ENCODE results near the gene RNASET2. TPM values are rescaled to one million over a fixed set of nuclear protein-coding genes. Genes with fewer than 3 reads are reported as not detected.

Gene RNASET2
- polyA plus RNA-seq, 3 donors from 2014 or later = 107 to 171 (median 131) TPM

GRCh38 chr6:166936079-166936787 lies 20.1 kb downstream of the RNASET2 start:
- Mint-ChIP-seq H3K4me1 (peaks cover 2 to 7% of the 10 kb centered on the region in 2 donors), H3K27me3 (ENCODE audit: low read depth in 3 of 3) (peaks cover 0 to 2% (median 1%) of the 10 kb centered on the region in 3 donors), H3K9me3 (no peaks in the 10 kb centered on the region), H3K27ac (no peak overlapping the region), H3K36me3 (peaks cover 20 to 44% (median 32%) of the 10 kb centered on the region in 3 donors), H3K4me3 (no peak overlapping the region)
- no peak for DNase-seq

DNA sequence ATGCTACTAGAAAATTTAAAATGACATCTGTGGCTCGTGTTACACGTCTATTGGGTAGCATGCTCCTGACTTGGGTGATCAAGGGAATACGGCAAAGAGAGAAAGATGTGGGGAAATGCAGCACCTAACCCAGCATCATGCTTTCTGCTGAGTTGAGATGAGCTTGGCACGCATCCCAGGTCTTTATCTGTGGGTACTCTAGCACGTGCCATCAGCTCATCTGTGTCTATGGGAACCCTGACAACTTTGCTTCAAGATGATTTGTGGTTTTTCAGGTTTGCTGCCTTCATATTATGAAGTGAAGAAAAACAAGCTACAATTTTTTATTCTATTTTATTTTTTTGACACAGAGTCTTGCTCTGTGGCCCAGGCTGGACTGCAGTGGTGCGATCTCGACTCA lies 21.0 kb downstream of the RNASET2 start:
- H3K36me3 Mint-ChIP-seq = peaks cover 18 to 44% (median 28%) of the 10 kb centered on the region in 3 donors
- no peak for DNase-seq
- no peaks in the 10 kb centered on the region for H3K9me3 Mint-ChIP-seq
- no peak overlapping the region for H3K27ac Mint-ChIP-seq
- H3K27me3 Mint-ChIP-seq (ENCODE audit: low read depth in 3 of 3) = peaks cover 0 to 2% (median 1%) of the 10 kb centered on the region in 3 donors
- peaks cover 0 to 16% of the 10 kb centered on the region in 2 donors for H3K4me1 Mint-ChIP-seq
- no peak overlapping the region for H3K4me3 Mint-ChIP-seq

GRCh38 chr6:166934174-166934573 lies 22.2 kb downstream of the RNASET2 start:
- no peak overlapping the region for H3K27ac Mint-ChIP-seq
- H3K4me1 Mint-ChIP-seq = peaks cover 0 to 21% of the 10 kb centered on the region in 2 donors
- H3K36me3 Mint-ChIP-seq = peaks cover 11 to 47% (median 21%) of the 10 kb centered on the region in 3 donors

GRCh38 chr6:166933396-166933795 lies 23.0 kb downstream of the RNASET2 start:
- H3K9me3 Mint-ChIP-seq = no peaks in the 10 kb centered on the region
- peaks cover 0 to 2% (median 1%) of the 10 kb centered on the region in 3 donors for H3K27me3 Mint-ChIP-seq (ENCODE audit: low read depth in 3 of 3)
- no peak for DNase-seq
- peaks cover 13 to 47% (median 22%) of the 10 kb centered on the region in 3 donors for H3K36me3 Mint-ChIP-seq
- no peak overlapping the region for H3K27ac Mint-ChIP-seq
- H3K4me1 Mint-ChIP-seq = peaks cover 0 to 22% of the 10 kb centered on the region in 2 donors
- no peak overlapping the region for H3K4me3 Mint-ChIP-seq

More at GRCh38 chr6:166934174-166934573, 22.2 kb downstream of the RNASET2 start:
- Mint-ChIP-seq H3K9me3 (no peaks in the 10 kb centered on the region), H3K27me3 (ENCODE audit: low read depth in 3 of 3) (peaks cover 0 to 2% (median 1%) of the 10 kb centered on the region in 3 donors), H3K4me3 (no peak overlapping the region)
- no peak for DNase-seq

GRCh38 chr6:166932616-166933015 lies 23.7 kb downstream of the RNASET2 start:
- H3K36me3 Mint-ChIP-seq = peaks cover 9 to 45% (median 22%) of the 10 kb centered on the region in 3 donors
- no peaks in the 10 kb centered on the region for H3K9me3 Mint-ChIP-seq
- no peak overlapping the region for H3K4me3 Mint-ChIP-seq
- H3K4me1 Mint-ChIP-seq = peaks cover 0 to 29% of the 10 kb centered on the region in 2 donors
- no peak for DNase-seq
- peaks cover 0 to 2% (median 1%) of the 10 kb centered on the region in 3 donors for H3K27me3 Mint-ChIP-seq (ENCODE audit: low read depth in 3 of 3)
- H3K27ac Mint-ChIP-seq = no peak overlapping the region

GRCh38 chr6:166932116-166932515 lies 24.2 kb downstream of the RNASET2 start:
- H3K36me3 Mint-ChIP-seq = peaks cover 5 to 45% (median 20%) of the 10 kb centered on the region in 3 donors
- H3K9me3 Mint-ChIP-seq = no peaks in the 10 kb centered on the region
- peaks cover 0 to 34% of the 10 kb centered on the region in 2 donors for H3K4me1 Mint-ChIP-seq
- H3K27ac Mint-ChIP-seq = peak overlapping the region in 1 of 6 donors; percentile 77
- no peak overlapping the region for H3K4me3 Mint-ChIP-seq
- peaks cover 0 to 2% (median 1%) of the 10 kb centered on the region in 3 donors for H3K27me3 Mint-ChIP-seq (ENCODE audit: low read depth in 3 of 3)
- DNase-seq = no peak

DNA sequence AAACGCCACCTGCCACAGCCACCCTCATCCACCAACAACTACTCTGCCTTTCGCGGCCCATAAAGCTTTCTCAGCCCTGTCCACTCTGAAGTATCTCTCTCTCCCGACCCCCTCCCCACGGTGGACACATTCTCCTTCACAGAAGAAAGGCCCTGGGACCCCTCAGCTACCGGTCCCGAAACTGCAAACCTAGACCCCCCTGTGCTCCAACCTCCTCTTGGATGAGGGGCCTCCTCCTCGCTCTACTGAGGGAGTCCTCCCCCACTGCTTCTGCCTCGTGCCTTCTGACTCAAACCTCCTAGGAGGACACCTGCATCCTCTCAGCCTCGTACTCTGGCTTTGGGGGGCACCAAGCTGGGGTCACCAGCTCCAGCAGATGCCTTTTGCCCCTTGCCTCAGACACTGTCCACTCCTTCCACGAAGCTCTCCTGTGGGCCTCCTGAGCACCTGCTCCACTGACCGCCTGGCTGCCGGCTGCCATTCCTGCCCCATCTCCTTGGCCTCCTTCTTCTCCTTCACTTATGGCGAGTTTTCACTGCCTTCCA lies 24.9 kb downstream of the RNASET2 start:
- Mint-ChIP-seq H3K27ac (peak overlapping the region in 2 of 6 donors; percentile 26 to 77), H3K4me3 (no peak overlapping the region), H3K9me3 (no peaks in the 10 kb centered on the region), H3K27me3 (ENCODE audit: low read depth in 3 of 3) (peaks cover 0 to 2% (median 1%) of the 10 kb centered on the region in 3 donors), H3K4me1 (peaks cover 0 to 35% of the 10 kb centered on the region in 2 donors), H3K36me3 (peaks cover 5 to 48% (median 20%) of the 10 kb centered on the region in 3 donors)
- DNase-seq = no peak

DNA sequence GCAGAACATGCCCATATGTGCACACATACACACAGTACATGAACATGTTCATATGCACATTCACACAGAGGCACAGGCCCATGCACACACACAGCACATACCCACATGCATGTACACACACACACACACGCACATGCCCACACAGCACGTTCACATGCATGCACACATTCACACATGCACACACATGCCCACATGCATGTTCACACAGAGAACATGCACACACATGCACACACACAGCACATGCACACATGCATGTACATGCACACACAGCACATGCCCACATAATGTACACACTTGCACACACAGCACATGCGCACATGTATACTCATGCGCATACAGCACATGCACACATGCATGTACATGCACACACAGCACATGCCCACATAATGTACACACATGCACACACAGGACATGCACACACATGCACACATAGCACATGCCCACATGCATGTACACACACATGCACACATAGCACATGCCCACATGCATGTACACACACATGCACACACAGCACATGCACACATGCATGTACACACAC lies 25.9 kb downstream of the RNASET2 start:
- Mint-ChIP-seq H3K9me3 (no peaks in the 10 kb centered on the region), H3K27ac (peak overlapping the region in 4 of 6 donors; percentile 12 to 75 (median 13)), H3K36me3 (peaks cover 5 to 43% (median 19%) of the 10 kb centered on the region in 3 donors), H3K27me3 (ENCODE audit: low read depth in 3 of 3) (peaks cover 0 to 2% (median 0%) of the 10 kb centered on the region in 3 donors), H3K4me3 (no peak overlapping the region), H3K4me1 (peaks cover 0 to 35% of the 10 kb centered on the region in 2 donors)
- DNase-seq = no peak

DNA sequence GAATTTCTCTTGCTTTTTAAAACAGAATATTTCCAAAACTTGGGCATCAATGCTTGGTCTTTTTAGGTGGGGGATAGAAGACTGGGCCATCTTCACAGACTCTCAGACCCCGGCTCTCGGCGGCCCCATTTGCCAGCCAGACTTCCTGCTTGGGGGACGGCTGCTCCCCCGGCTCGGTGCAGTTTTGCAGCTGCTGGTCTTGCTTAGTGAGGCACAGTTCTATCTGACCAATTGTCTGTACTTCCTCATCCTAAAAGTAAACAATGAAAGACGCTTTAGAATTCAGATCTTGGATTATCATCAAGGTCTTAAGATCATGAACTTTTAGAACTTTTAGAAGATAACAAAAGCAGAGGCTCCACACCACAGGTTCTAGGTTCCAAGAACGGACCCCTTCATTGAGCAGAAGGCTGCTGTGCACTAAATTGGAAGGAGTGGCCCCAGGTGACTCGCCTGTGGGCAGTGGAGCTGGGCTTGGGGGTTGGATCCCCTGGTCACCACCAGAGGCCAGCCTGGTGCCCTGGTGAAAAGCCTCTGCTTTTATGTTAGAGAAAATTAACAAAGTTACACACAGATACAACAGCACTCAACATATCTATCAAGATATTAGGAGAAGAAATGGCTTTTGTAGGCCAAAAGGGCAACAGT lies 26.7 kb downstream of the RNASET2 start:
- no peak overlapping the region for H3K4me3 Mint-ChIP-seq

DNA sequence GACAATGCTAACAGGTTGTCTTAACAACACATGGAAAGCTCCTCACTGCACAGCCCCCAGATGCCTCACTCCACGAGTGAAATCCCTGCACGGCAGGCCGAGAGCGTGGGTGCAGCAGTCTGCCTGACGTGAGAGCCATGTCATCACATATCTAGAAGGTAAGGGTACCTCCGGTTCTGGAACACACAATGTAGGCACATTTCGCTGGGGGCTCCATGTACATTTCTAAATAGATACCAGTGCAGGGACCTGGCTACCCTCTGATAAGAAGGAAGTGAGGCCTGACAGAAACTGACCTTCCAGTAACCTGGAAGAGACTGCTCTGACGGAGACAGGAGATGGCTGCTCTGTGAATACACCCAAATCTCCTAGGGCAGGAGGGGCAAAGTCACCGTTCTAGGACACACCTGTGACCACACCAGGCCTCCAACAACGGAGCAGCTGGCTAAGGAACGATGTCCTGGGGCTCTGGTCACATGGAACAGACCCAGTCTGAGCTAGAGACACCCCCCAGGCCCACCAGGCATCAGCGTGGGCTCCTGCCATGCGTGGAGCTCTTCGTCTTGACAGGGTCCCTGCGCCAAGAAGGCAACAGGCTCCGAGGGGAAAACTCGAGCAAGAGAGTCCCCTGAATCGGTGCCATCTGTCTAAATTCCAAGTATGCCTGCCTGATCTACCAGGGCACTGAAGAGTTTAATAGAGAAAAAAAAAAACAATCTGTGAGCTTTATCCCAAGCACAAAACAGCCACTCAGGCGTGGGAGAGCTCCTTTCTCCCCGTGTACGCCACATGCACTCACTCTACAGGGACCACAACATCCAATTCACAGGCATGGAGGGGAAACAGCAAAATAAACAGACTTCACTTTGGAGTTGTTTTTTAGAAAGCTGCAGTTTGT lies 27.5 kb downstream of the RNASET2 start:
- peak overlapping the region in 1 of 6 donors; percentile 11 for H3K27ac Mint-ChIP-seq
- peaks cover 0 to 35% of the 10 kb centered on the region in 2 donors for H3K4me1 Mint-ChIP-seq
- H3K9me3 Mint-ChIP-seq = no peaks in the 10 kb centered on the region

More for the DNA sequence above, 26.7 kb downstream of the RNASET2 start:
- Mint-ChIP-seq H3K36me3 (peaks cover 5 to 37% (median 17%) of the 10 kb centered on the region in 3 donors), H3K27ac (no peak overlapping the region), H3K9me3 (no peaks in the 10 kb centered on the region), H3K27me3 (ENCODE audit: low read depth in 3 of 3) (peaks cover 0 to 2% (median 0%) of the 10 kb centered on the region in 3 donors), H3K4me1 (peaks cover 0 to 35% of the 10 kb centered on the region in 2 donors)
- DNase-seq = no peak

GRCh38 chr6:166927935-166928643 lies 28.3 kb downstream of the RNASET2 start:
- peaks cover 0 to 2% (median 0%) of the 10 kb centered on the region in 3 donors for H3K27me3 Mint-ChIP-seq (ENCODE audit: low read depth in 3 of 3)
- H3K4me1 Mint-ChIP-seq = peaks cover 0 to 35% of the 10 kb centered on the region in 2 donors
- peaks cover 5 to 34% (median 14%) of the 10 kb centered on the region in 3 donors for H3K36me3 Mint-ChIP-seq
- H3K9me3 Mint-ChIP-seq = no peaks in the 10 kb centered on the region
- no peak overlapping the region for H3K27ac Mint-ChIP-seq
- no peak for DNase-seq
- H3K4me3 Mint-ChIP-seq = no peak overlapping the region

More for the DNA sequence above, 27.5 kb downstream of the RNASET2 start:
- no peak overlapping the region for H3K4me3 Mint-ChIP-seq
- peaks cover 5 to 36% (median 14%) of the 10 kb centered on the region in 3 donors for H3K36me3 Mint-ChIP-seq
- H3K27me3 Mint-ChIP-seq (ENCODE audit: low read depth in 3 of 3) = peaks cover 0 to 2% (median 0%) of the 10 kb centered on the region in 3 donors
- DNase-seq = no peak

DNA sequence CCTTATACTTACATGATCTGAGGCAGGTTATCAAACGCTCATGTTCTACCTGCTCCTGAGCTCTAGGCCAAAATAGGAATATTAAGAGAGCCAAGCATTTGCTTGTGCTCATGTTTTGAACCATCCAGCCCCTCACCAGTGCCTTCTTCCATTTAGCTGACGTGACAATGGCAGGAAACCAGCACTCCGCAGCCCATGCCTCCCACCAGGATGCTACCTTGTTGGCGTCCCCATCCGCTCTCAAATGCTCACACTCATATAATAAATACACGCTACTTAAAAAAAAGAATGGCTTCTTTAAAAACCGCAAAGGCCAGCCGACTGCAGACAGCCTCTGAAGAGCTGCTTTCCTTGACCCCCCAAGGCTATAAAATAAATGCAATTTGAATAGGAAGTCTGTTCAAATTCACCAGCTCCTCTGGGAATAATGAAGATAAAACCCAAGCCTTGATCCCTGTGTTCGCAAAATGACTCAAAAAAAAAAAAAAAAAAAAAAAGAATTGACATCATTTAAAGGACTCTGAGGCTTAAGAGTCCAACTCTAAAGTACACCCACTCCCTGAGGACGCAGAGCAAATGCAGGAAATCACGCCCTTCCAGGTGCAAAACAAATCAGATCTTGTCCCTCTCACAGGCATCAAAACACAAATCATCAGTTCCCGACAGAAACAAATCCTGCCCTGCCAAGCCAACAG lies 29.0 kb downstream of the RNASET2 start:
- H3K36me3 Mint-ChIP-seq = peaks cover 5 to 32% (median 18%) of the 10 kb centered on the region in 3 donors
- no peaks in the 10 kb centered on the region for H3K9me3 Mint-ChIP-seq
- H3K4me1 Mint-ChIP-seq = peaks cover 0 to 35% of the 10 kb centered on the region in 2 donors
- H3K4me3 Mint-ChIP-seq = no peak overlapping the region
- H3K27ac Mint-ChIP-seq = peak overlapping the region in 2 of 6 donors; percentile 47 to 70
- H3K27me3 Mint-ChIP-seq (ENCODE audit: low read depth in 3 of 3) = peaks cover 0 to 2% (median 0%) of the 10 kb centered on the region in 3 donors
- DNase-seq = no peak
